Endothelial cell of umbilical vein (primary cell): ENCODE measurements around the gene HYAL1. TPM values are rescaled to one million over a fixed set of nuclear protein-coding genes. Genes with fewer than 3 reads are reported as not detected.

Experiments
- BruUV-seq: library from RNA; stranded (reverse); fragments of 400-500 nt; replicated peaks from 2 replicates; lab custom pipeline; 2021; lab: Mats Ljungman, UMichigan
- CTCF ChIA-PET: fragments of 300-600, 350-600 bp; sonication (Branson Sonifier 250); formaldehyde crosslinking; loops from one replicate; lab custom pipeline; 2021; ENCODE audit warnings: antibody characterized with exemption, inconsistent platforms; lab: Charles Lee
- POLR2A ChIA-PET: fragments of 300-600, 350-600 bp; sonication (Branson Sonifier 250); formaldehyde crosslinking; loops from one replicate; lab custom pipeline; 2021; ENCODE audit warnings: antibody characterized with exemption, inconsistent platforms; lab: Charles Lee
- DNase-seq: peaks from one replicate; pipeline ENCODE4 v3.0.0-alpha.2; 2011; ENCODE audit warnings: low read depth, low spot score
- FAIRE-seq: peaks from 2 replicates; lab custom pipeline; 2011; peaks lifted over from hg19 to GRCh38; lab: Jason Lieb, UNC
- H2AFZ ChIP-seq: 2 replicates; pipeline ENCODE4 v1.6.0; 2012; ENCODE audit warnings: low read depth, low read length, control low read depth, inconsistent platforms
- H3K27ac ChIP-seq: 2 replicates; pipeline ENCODE4 v1.5.1; 2011; ENCODE audit warnings: low read depth, mild to moderate bottlenecking, control low read depth, low read length, moderate library complexity; ENCODE audit not compliant: insufficient read depth
- H3K27me3 ChIP-seq, 2 experiments: 2 replicates each; pipeline versions ENCODE4 v1.6.0 to v1.6.1; 2011; ENCODE audit warnings: low read length in 2 of 2, mixed read lengths in 1 of 2; ENCODE audit not compliant: control insufficient read depth in 2 of 2, insufficient read depth in 2 of 2
- H3K36me3 ChIP-seq, 2 experiments: 2 replicates in 1 of 2; 3 replicates in 1 of 2; pipeline ENCODE4 v1.5.1; 2011; ENCODE audit warnings: low read length in 2 of 2, mild to moderate bottlenecking in 1 of 2, moderate library complexity in 1 of 2; ENCODE audit not compliant: control insufficient read depth in 2 of 2, insufficient read depth in 2 of 2; ENCODE audit errors: extremely low read depth in 1 of 2
- H3K4me1 ChIP-seq: 3 replicates; pipeline ENCODE4 v1.5.1; 2011; ENCODE audit warnings: mild to moderate bottlenecking, low read length; ENCODE audit not compliant: control insufficient read depth, insufficient read depth; ENCODE audit errors: extremely low read depth
- H3K4me2 ChIP-seq: 2 replicates; pipeline ENCODE4 v1.6.1; 2011; ENCODE audit warnings: low read length, control low read depth, mixed read lengths; ENCODE audit not compliant: insufficient read depth
- H3K4me3 ChIP-seq, 3 experiments: fragments of 200-600 bp in 1 of 3; sonication (generic), shearing (Covaris generic) in 1 of 3; replicated peaks in 1 of 3; 2 replicates each; pipeline ENCODE4 v1.5.1; 2011 to 2016; ENCODE audit warnings: control low read depth in 3 of 3, low read length in 3 of 3, mild to moderate bottlenecking in 2 of 3, inconsistent platforms in 1 of 3, low read depth in 1 of 3, moderate library complexity in 1 of 3; ENCODE audit not compliant: insufficient read depth in 1 of 3
- H3K79me2 ChIP-seq: 2 replicates; pipeline ENCODE4 v1.6.0; 2012; ENCODE audit warnings: low read length, inconsistent platforms; ENCODE audit not compliant: control insufficient read depth, insufficient read depth
- H3K9ac ChIP-seq: replicated peaks from 2 replicates; pipeline ENCODE3; 2011; ENCODE audit warnings: low read length, control low read depth; ENCODE audit not compliant: insufficient read depth; ENCODE audit errors: extremely low read depth
- H3K9me1 ChIP-seq: replicated peaks from 3 replicates; pipeline ENCODE4 v1.6.0; 2011; ENCODE audit warnings: mild to moderate bottlenecking, low read length; ENCODE audit not compliant: control insufficient read depth, insufficient read depth; ENCODE audit errors: extremely low read depth
- H3K9me3 ChIP-seq: replicated peaks from 2 replicates; pipeline ENCODE4 v1.5.1; 2012; ENCODE audit warnings: low read length, inconsistent platforms; ENCODE audit not compliant: control insufficient read depth, insufficient read depth
- H4K20me1 ChIP-seq: replicated peaks from 2 replicates; pipeline ENCODE3; 2011; ENCODE audit warnings: mild to moderate bottlenecking, low read length; ENCODE audit not compliant: control insufficient read depth, insufficient read depth; ENCODE audit errors: extremely low read depth
- CTCF ChIP-seq, 2 donors: IDR thresholded peaks; 1 replicate in 1 of 2; 2 replicates in 1 of 2; pipeline ENCODE4 v1.5.1; 2011; ENCODE audit warnings: low read length in 2 of 2, mild to moderate bottlenecking in 2 of 2, moderate library complexity in 2 of 2, control low read depth in 1 of 2, inconsistent platforms in 1 of 2, low read depth in 1 of 2; ENCODE audit not compliant: insufficient read depth in 1 of 2; ENCODE audit errors: extremely low read depth in 1 of 2
- EZH2 ChIP-seq: IDR thresholded peaks from 2 replicates; pipeline ENCODE4 v1.6.1; 2012; ENCODE audit warnings: borderline replicate concordance, low read depth, mild to moderate bottlenecking, moderate library complexity, low read length, inconsistent platforms; ENCODE audit not compliant: severe bottlenecking
- FOS ChIP-seq: IDR thresholded peaks from 2 replicates; pipeline ENCODE4 v1.6.1; 2011; ENCODE audit warnings: mild to moderate bottlenecking, low read length, moderate library complexity, borderline replicate concordance; ENCODE audit not compliant: insufficient read depth
- GATA2 ChIP-seq: IDR thresholded peaks from 2 replicates; pipeline ENCODE4 v1.7.0; 2011; ENCODE audit warnings: low read depth, mild to moderate bottlenecking, moderate library complexity, mixed read lengths, low read length; ENCODE audit not compliant: insufficient read length, insufficient read depth
- MYC ChIP-seq: IDR thresholded peaks from one replicate; pipeline ENCODE4 v1.6.1; 2011; ENCODE audit warnings: mild to moderate bottlenecking, low read depth, low read length
- POLR2AphosphoS5 ChIP-seq: IDR thresholded peaks from 2 replicates; pipeline ENCODE4 v1.6.1; 2012; ENCODE audit warnings: low read depth, mild to moderate bottlenecking, control low read depth, low read length, moderate library complexity; ENCODE audit not compliant: insufficient read depth
- dilution Hi-C: fragments of 300-500 bp; cut with MboI; formaldehyde crosslinking; loops from one replicate; pipeline ENCODE4 v1.15.0; 2019; ENCODE audit warnings: low sequenced_read_pairs; ENCODE audit not compliant: extremely low pct_ligation_motif_present
- intact Hi-C: fragments of 100-400 bp; cut with micrococcal nuclease; formaldehyde crosslinking; loops from one replicate; pipeline ENCODE4 v1.10.0; 2022
- polyA plus RNA-seq, 4 experiments: library from polyadenylated mRNA; depleted of rRNA in 3 of 4; stranded (reverse) in 3 of 4; unstranded in 1 of 4; fragments of >200 nt; gene quantifications; 2 replicates each; pipeline versions ENCODE4 v1.2.1 to v1.2.3, GENCODE V29; 2011 to 2012; ENCODE audit warnings: missing spikeins in 1 of 4
- total RNA-seq: library from RNA; stranded (reverse); gene quantifications from 2 replicates; pipeline ENCODE4 v1.2.3, GENCODE V29; 2021

HYAL1 gene
- total and polyA plus RNA-seq, 2 donors (not counting 3 experiments of a cell fraction or from before 2014, with no cell fraction given), result 2.2 to 3.3 TPM

DNA sequence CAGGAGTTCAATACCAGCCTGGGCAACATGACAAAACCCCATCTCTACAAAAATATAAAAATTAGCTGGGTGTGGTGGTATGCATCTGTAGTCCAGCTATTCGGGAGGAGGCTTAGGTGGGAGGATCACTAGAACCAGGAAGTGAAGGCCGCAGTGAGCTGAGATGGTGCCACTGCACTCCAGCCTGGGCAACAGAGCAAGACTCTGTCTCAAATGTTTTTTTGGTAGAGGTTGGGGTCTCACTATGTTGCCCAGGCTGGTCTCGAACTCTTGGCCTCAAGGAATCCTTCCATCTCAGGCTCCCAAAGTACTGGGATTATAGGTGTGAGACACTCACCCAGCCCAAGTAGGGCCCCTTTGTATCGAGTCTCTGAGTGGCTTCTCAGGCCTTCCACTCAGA, 9.3 kb downstream of the HYAL1 start:
- ChIA-PET CTCF (no interaction called here), POLR2A (no interaction called here)

More for the DNA sequence above, 9.3 kb downstream of the HYAL1 start:
- no TSS peak for BruUV-seq
- no peaks in the 10 kb centered on the region for H3K27me3 ChIP-seq
- intact Hi-C loops (no loop called here), dilution Hi-C loops (no loop called here)
- peaks cover 27% of the 10 kb centered on the region for H3K79me2 ChIP-seq
- DNase-seq (no peak), FAIRE-seq (no peak)
- H3K4me3 ChIP-seq, result no peak overlapping the region
- H3K27ac ChIP-seq, result no peak overlapping the region
- peaks cover 0 to 11% of the 10 kb centered on the region in 2 experiments for H3K36me3 ChIP-seq
- no peak overlapping the region for H3K4me2 ChIP-seq
- peaks cover 21% of the 10 kb centered on the region for H3K4me1 ChIP-seq
- no peaks in the 10 kb centered on the region for H4K20me1 ChIP-seq
- H3K9me3 ChIP-seq, result no peaks in the 10 kb centered on the region
- no peaks in the 10 kb centered on the region for H3K9me1 ChIP-seq
- H2AFZ ChIP-seq, result no peak overlapping the region
- no peak overlapping the region for H3K9ac ChIP-seq
- TF ChIP-seq EZH2 (no peak), MYC (no peak), POLR2AphosphoS5 (no peak), GATA2 (no peak), CTCF (IDR thresholded peaks at IDR 0.05; ENCODE audit: extremely low read depth in 1 of 2, insufficient read depth in 1 of 2, low read depth in 1 of 2, low read length in 2 of 2) (no peak), FOS (no peak)
